Stimulated activated CD4-positive, alpha-beta T cell treated with anti-CD3 and anti-CD28 coated beads, TNF-alpha, amount 100 ng/mL, for 48 hours (primary cell): ENCODE measurements around the gene LMAN2.

Experiments
- DNase-seq, 3 donors: peaks; one replicate each; pipeline ENCODE4 v3.0.0-alpha.2; 2020; ENCODE audit warnings: low read depth in 3 of 3

The LMAN2 gene

GRCh38 chr5:177351392-177352329, at the start of gene LMAN2:
Gene LMAN2, minus strand, starts transcription at chr5:177351668. Its CDS starts 21 bp downstream, at chr5:177351647.
- peak; percentile 77 to 86 (median 86) for DNase-seq

- no peak for DNase-seq
Measured at GRCh38 chr5:177399997-177400868, 48.8 kb upstream of the LMAN2 start, which contains the start of gene PFN3. Gene PFN3, minus strand, starts transcription at chr5:177400661. Its CDS starts 85 bp downstream, at chr5:177400576.

- no peak for DNase-seq
Measured at GRCh38 chr5:177397875-177398390, 46.5 kb upstream of the LMAN2 start.

GRCh38 chr5:177396807-177397206, 45.3 kb upstream of the LMAN2 start:
- DNase-seq: no peak

- DNase-seq: no peak
Measured at GRCh38 chr5:177396078-177396477, 44.6 kb upstream of the LMAN2 start.

GRCh38 chr5:177393990-177394389, 42.5 kb upstream of the LMAN2 start:
- DNase-seq: no peak

- no peak for DNase-seq
Measured at GRCh38 chr5:177393206-177393765, 41.8 kb upstream of the LMAN2 start.

GRCh38 chr5:177392765-177393164, 41.3 kb upstream of the LMAN2 start:
- no peak for DNase-seq

- peak; percentile 76 to 80 (median 80) for DNase-seq
Measured at GRCh38 chr5:177390363-177391300, 39.2 kb upstream of the LMAN2 start.

- DNase-seq: peak in 1 of 3 donors; percentile 42
Measured at GRCh38 chr5:177389241-177390169, 38.0 kb upstream of the LMAN2 start.

GRCh38 chr5:177388521-177389052, 37.1 kb upstream of the LMAN2 start:
- no peak for DNase-seq

- no peak for DNase-seq
Measured at GRCh38 chr5:177387405-177387804, 35.9 kb upstream of the LMAN2 start.

GRCh38 chr5:177386542-177386941, 35.1 kb upstream of the LMAN2 start:
- DNase-seq: no peak

GRCh38 chr5:177385720-177386119, 34.3 kb upstream of the LMAN2 start:
- no peak for DNase-seq

GRCh38 chr5:177384134-177384533, 32.7 kb upstream of the LMAN2 start, which contains the start of gene SLC34A1:
Gene SLC34A1, plus strand, starts transcription at chr5:177384434. Its CDS starts 1,308 bp downstream, at chr5:177385742.
- no peak for DNase-seq

- no peak for DNase-seq
Measured at GRCh38 chr5:177383181-177383580, 31.7 kb upstream of the LMAN2 start.

GRCh38 chr5:177382423-177383029, 31.1 kb upstream of the LMAN2 start:
- no peak for DNase-seq

GRCh38 chr5:177380805-177381126, 29.3 kb upstream of the LMAN2 start:
- no peak for DNase-seq
